T-cell (primary cell): ENCODE data around the gene LPIN3. TPM values are rescaled to one million over a fixed set of nuclear protein-coding genes. Genes with fewer than 3 reads are reported as not detected.

Source experiments
- ATAC-seq, 4 experiments: fragments of 200-7000 bp in 3 of 4; fragments of 150-1000 bp in 1 of 4; cut with Tn5 transposase; replicated peaks in 1 of 4; 1 replicate in 3 of 4; 2 replicates in 1 of 4; pipeline ENCODE4 v1.10.0; 2021; ENCODE audit warnings: moderate library complexity in 3 of 4, mild to moderate bottlenecking in 2 of 4, moderate number of reproducible peaks in 1 of 4
- CTCF ChIA-PET, 2 donors: fragments of 300-600 bp; sonication (Branson Sonifier 250); formaldehyde crosslinking; loops; one replicate each; lab custom pipeline; 2022; ENCODE audit warnings: antibody characterized with exemption in 2 of 2; lab: Charles Lee
- POLR2A ChIA-PET, 2 donors: fragments of 300-600 bp; sonication (Branson Sonifier 250); formaldehyde crosslinking; loops; one replicate each; lab custom pipeline; 2022; ENCODE audit warnings: antibody characterized with exemption in 2 of 2; lab: Charles Lee
- DNase-seq, 35 experiments: peaks; one replicate each; pipeline versions ENCODE4 v3.0.0 to v3.0.0-alpha.2; 2013 to 2023
- H3K27ac ChIP-seq: one replicate; pipeline ENCODE4 v1.5.1; 2013; ENCODE audit warnings: low read length
- H3K27me3 ChIP-seq, 2 experiments: replicated peaks in 1 of 2; 1 replicate in 1 of 2; 2 replicates in 1 of 2; pipeline versions ENCODE4 v1.6.1 to v1.7.0; 2013; ENCODE audit warnings: low read length in 1 of 2, mixed read lengths in 1 of 2; ENCODE audit not compliant: control insufficient read depth in 2 of 2, insufficient read depth in 2 of 2; ENCODE audit errors: extremely low read depth in 1 of 2
- H3K36me3 ChIP-seq, 2 donors: 1 replicate in 1 of 2; 2 replicates in 1 of 2; pipeline versions ENCODE4 v1.6.1 to v1.7.0; 2013; ENCODE audit warnings: low read length in 1 of 2; ENCODE audit not compliant: control insufficient read depth in 2 of 2, insufficient read depth in 1 of 2; ENCODE audit errors: extremely low read depth in 1 of 2
- H3K4me1 ChIP-seq, 2 experiments: 1 replicate in 1 of 2; 2 replicates in 1 of 2; pipeline versions ENCODE4 v1.6.1 to v1.7.0; 2013; ENCODE audit warnings: low read length in 2 of 2, mixed read lengths in 1 of 2; ENCODE audit not compliant: insufficient read depth in 2 of 2, control insufficient read depth in 1 of 2; ENCODE audit errors: extremely low read depth in 1 of 2
- H3K4me3 ChIP-seq, 2 donors: 1 replicate in 1 of 2; 2 replicates in 1 of 2; pipeline versions ENCODE4 v1.5.1 to v1.7.0; 2013; ENCODE audit warnings: mild to moderate bottlenecking in 2 of 2, low read length in 1 of 2, moderate library complexity in 1 of 2; ENCODE audit not compliant: control insufficient read depth in 1 of 2; ENCODE audit errors: extremely low read depth in 1 of 2
- H3K9me3 ChIP-seq: 2 replicates; pipeline ENCODE4 v1.7.0; 2013
- H3K27ac Mint-ChIP-seq, 2 donors: one replicate each; pipeline ENCODE4 v1.8.0; 2020 to 2021; ENCODE audit warnings: mild to moderate bottlenecking in 2 of 2, mixed read lengths in 2 of 2
- H3K27me3 Mint-ChIP-seq, 2 donors: one replicate each; pipeline ENCODE4 v1.8.0; 2021 to 2022; ENCODE audit warnings: mixed read lengths in 2 of 2
- H3K36me3 Mint-ChIP-seq: one replicate; pipeline ENCODE4 v1.8.0; 2021; ENCODE audit warnings: mixed read lengths
- H3K4me1 Mint-ChIP-seq, 3 donors: one replicate each; pipeline ENCODE4 v1.8.0; 2020 to 2022; ENCODE audit warnings: mixed read lengths in 3 of 3, mild to moderate bottlenecking in 1 of 3
- H3K4me3 Mint-ChIP-seq, 3 donors: one replicate each; pipeline ENCODE4 v1.8.0; 2020 to 2022; ENCODE audit warnings: mild to moderate bottlenecking in 3 of 3, mixed read lengths in 3 of 3, moderate library complexity in 3 of 3
- H3K9me3 Mint-ChIP-seq, 3 donors: one replicate each; pipeline ENCODE4 v1.8.0; 2020 to 2022; ENCODE audit warnings: mixed read lengths in 3 of 3
- WGBS: methylation state at CpG from one replicate; pipeline ENCODE4 v1.1.5; 2013; ENCODE audit warnings: missing lambda C conversion rate; ENCODE audit not compliant: insufficient coverage; 5-methylcytosine and 5-hydroxymethylcytosine counted together
- total RNA-seq, 35 experiments: library from RNA in 6 of 35; stranded (reverse) in 6 of 35; fragments of 120-200 nt in 1 of 35; gene quantifications; one replicate each; pipeline versions ENCODE4 v1.2.1 to v1.2.4 and lab custom pipeline; 2013 to 2026

Gene LPIN3
- total RNA-seq, 5 donors from 2014 or later (not counting 1 experiment from before 2014, with no cell fraction given) = 0.16 to 0.80 (median 0.46) TPM

DNA sequence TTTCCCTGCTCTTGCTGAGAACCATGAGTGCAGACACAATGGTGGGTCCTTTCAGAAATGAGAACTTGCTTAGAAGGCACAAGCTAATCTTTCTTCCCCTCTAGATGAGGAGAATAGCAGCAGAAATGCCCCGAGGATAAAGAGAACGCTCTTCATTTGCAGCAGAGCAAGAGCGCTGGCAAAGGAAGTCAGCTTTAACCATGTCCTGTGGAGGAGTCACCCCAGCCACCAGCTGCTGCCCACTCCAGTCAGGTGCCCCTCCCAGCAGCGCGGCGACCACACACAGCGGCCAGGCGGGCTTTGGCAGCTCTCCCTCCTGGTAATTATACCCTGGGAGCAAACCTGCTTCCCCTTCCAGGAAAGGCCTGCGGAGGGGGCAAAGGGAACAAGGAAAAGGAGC lies 68.4 kb downstream of the LPIN3 start:
- H3K36me3 ChIP-seq = peaks cover 7 to 91% of the 10 kb centered on the region in 2 donors
- Mint-ChIP-seq H3K27ac (peak overlapping the region; percentile 70 to 78), H3K27me3 (no peaks in the 10 kb centered on the region), H3K36me3 (peaks cover 68% of the 10 kb centered on the region), H3K9me3 (no peaks in the 10 kb centered on the region), H3K4me1 (peaks cover 13 to 24% (median 17%) of the 10 kb centered on the region in 3 donors), H3K4me3 (peak overlapping the region in 1 of 3 donors; percentile 17)
- H3K4me3 ChIP-seq = no peak overlapping the region
- no peaks in the 10 kb centered on the region for H3K9me3 ChIP-seq
- 62% methylated on average over 9 of the region's 9 CpGs for WGBS
- ChIA-PET CTCF (no interaction called here), POLR2A (no interaction called here)
- no peak for DNase-seq
- H3K27me3 ChIP-seq = no peaks in the 10 kb centered on the region
- no peak overlapping the region for H3K27ac ChIP-seq
- peaks cover 7 to 12% of the 10 kb centered on the region in 2 experiments for H3K4me1 ChIP-seq
- ATAC-seq = peak in 1 of 4 experiments; percentile 29

Other genes starting within 250 kb of the LPIN3 start
- gene PLCG1, start 203.3 kb upstream of the LPIN3 start, total RNA-seq = 100 to 1,000 TPM; 390 to 589 (median 444) TPM
- 10 to 100 TPM in 3 of 5 donors, 1 to 10 TPM in 2; 7.0 to 11.1 (median 10.5) TPM for gene ZHX3, start 23.1 kb upstream of the LPIN3 start, total RNA-seq
- gene EMILIN3, start 26.0 kb downstream of the LPIN3 start, total RNA-seq = not detected